SK-N-SH treated with all-trans-retinoic acid at 6 μM for 48 hours (cell line): ENCODE measurements around the gene LAMB3.

Source experiments
- ATAC-seq: fragments of 200-7000 bp; cut with Tn5 transposase; 3 replicates; pipeline ENCODE4 v1.9.1; 2020; ENCODE audit warnings: mild to moderate bottlenecking, moderate library complexity
- ARNTL ChIP-seq: fragments of 450-650 bp; formaldehyde crosslinking; IDR thresholded peaks from 2 replicates; pipeline ENCODE4 v1.5.0; 2020; ENCODE audit warnings: low read depth, mild to moderate bottlenecking, moderate library complexity, borderline replicate concordance
- BACH2 ChIP-seq: fragments of 250-450 bp; sonication (Bioruptor Pico); IDR thresholded peaks from 2 replicates; pipeline ENCODE4 v1.9.0; 2021; ENCODE audit warnings: mild to moderate bottlenecking, borderline replicate concordance
- CREB5 ChIP-seq: fragments of 250-450 bp; sonication (Bioruptor Pico); IDR thresholded peaks from 2 replicates; pipeline ENCODE4 v1.5.1; 2020; ENCODE audit warnings: low read depth, mild to moderate bottlenecking, moderate library complexity
- CSDC2 ChIP-seq: fragments of 250-450 bp; sonication (Bioruptor Pico); IDR thresholded peaks from 2 replicates; pipeline ENCODE4 v1.5.0; 2020; ENCODE audit warnings: mild to moderate bottlenecking, moderate library complexity
- ESRRG ChIP-seq: fragments of 250-450 bp; sonication (Bioruptor Pico); IDR thresholded peaks from 2 replicates; pipeline ENCODE4 v1.6.1; 2021; ENCODE audit warnings: mild to moderate bottlenecking
- GLIS3 ChIP-seq: fragments of 250-450 bp; sonication (Bioruptor Pico); IDR thresholded peaks from 2 replicates; pipeline ENCODE4 v1.5.0; 2020; ENCODE audit warnings: mild to moderate bottlenecking, moderate library complexity
- ISL1 ChIP-seq: fragments of 250-450 bp; sonication (Bioruptor Pico); IDR thresholded peaks from 2 replicates; pipeline ENCODE4 v2.1.2; 2022; ENCODE audit warnings: mild to moderate bottlenecking, moderate library complexity
- OSR1 ChIP-seq: fragments of 250-450 bp; sonication (Bioruptor Pico); IDR thresholded peaks from 2 replicates; pipeline ENCODE4 v1.8.0; 2022; ENCODE audit warnings: moderate library complexity, mild to moderate bottlenecking, inconsistent platforms
- PATZ1 ChIP-seq: fragments of 250-450 bp; sonication (Bioruptor Pico); IDR thresholded peaks from 2 replicates; pipeline ENCODE4 v1.8.0; 2020; ENCODE audit warnings: mild to moderate bottlenecking, moderate library complexity, borderline replicate concordance
- PPARA ChIP-seq: fragments of 250-450 bp; sonication (Bioruptor Pico); IDR thresholded peaks from 2 replicates; pipeline ENCODE4 v1.5.0; 2020; ENCODE audit warnings: mild to moderate bottlenecking, borderline replicate concordance
- RARB ChIP-seq: fragments of 250-450 bp; sonication (Bioruptor Pico); IDR thresholded peaks from 2 replicates; pipeline ENCODE4 v1.8.0; 2021; ENCODE audit warnings: mild to moderate bottlenecking, moderate library complexity
- SNAI2 ChIP-seq: fragments of 250-450 bp; sonication (Bioruptor Pico); IDR thresholded peaks from 2 replicates; pipeline ENCODE4 v1.5.0; 2020; ENCODE audit warnings: mild to moderate bottlenecking, moderate library complexity
- TCF4 ChIP-seq: fragments of 250-450 bp; sonication (Bioruptor Pico); IDR thresholded peaks from 2 replicates; pipeline ENCODE4 v1.8.0; 2021; ENCODE audit warnings: mild to moderate bottlenecking, moderate library complexity, borderline replicate concordance
- TOX ChIP-seq: fragments of 250-450 bp; sonication (Bioruptor Pico); IDR thresholded peaks from 2 replicates; pipeline ENCODE4 v1.8.0; 2021; ENCODE audit warnings: mild to moderate bottlenecking, moderate library complexity, borderline replicate concordance
- ZC3H10 ChIP-seq: fragments of 250-450 bp; sonication (Bioruptor Pico); IDR thresholded peaks from 2 replicates; pipeline ENCODE4 v1.5.1; 2021; ENCODE audit warnings: mild to moderate bottlenecking, moderate library complexity
- ZFP3 ChIP-seq: fragments of 250-450 bp; sonication (Bioruptor Pico); IDR thresholded peaks from 2 replicates; pipeline ENCODE4 v1.5.0; 2020; ENCODE audit warnings: mild to moderate bottlenecking, moderate library complexity
- ZFP30 ChIP-seq: fragments of 450-650 bp; formaldehyde crosslinking; IDR thresholded peaks from 2 replicates; pipeline ENCODE4 v1.5.0; 2022; ENCODE audit warnings: mild to moderate bottlenecking, moderate library complexity
- ZNF565 ChIP-seq: fragments of 450-650 bp; formaldehyde crosslinking; conservative IDR thresholded peaks from 2 replicates; pipeline ENCODE4 v1.5.0; 2020; ENCODE audit warnings: low read depth, mild to moderate bottlenecking, moderate library complexity
- ZNF70 ChIP-seq: fragments of 450-650 bp; formaldehyde crosslinking; IDR thresholded peaks from 2 replicates; pipeline ENCODE4 v1.5.0; 2020; ENCODE audit warnings: mild to moderate bottlenecking, moderate library complexity
- ZNF8 ChIP-seq: fragments of 450-650 bp; formaldehyde crosslinking; IDR thresholded peaks from 2 replicates; pipeline ENCODE4 v1.5.0; 2020; ENCODE audit warnings: mild to moderate bottlenecking, moderate library complexity
- TF ChIP-seq, protein P1 (sequence below): fragments of 250-450 bp; sonication (Bioruptor Pico); IDR thresholded peaks from 2 replicates; pipeline ENCODE4 v1.5.0; 2020; ENCODE audit warnings: mild to moderate bottlenecking, moderate library complexity

The LAMB3 gene

DNA sequence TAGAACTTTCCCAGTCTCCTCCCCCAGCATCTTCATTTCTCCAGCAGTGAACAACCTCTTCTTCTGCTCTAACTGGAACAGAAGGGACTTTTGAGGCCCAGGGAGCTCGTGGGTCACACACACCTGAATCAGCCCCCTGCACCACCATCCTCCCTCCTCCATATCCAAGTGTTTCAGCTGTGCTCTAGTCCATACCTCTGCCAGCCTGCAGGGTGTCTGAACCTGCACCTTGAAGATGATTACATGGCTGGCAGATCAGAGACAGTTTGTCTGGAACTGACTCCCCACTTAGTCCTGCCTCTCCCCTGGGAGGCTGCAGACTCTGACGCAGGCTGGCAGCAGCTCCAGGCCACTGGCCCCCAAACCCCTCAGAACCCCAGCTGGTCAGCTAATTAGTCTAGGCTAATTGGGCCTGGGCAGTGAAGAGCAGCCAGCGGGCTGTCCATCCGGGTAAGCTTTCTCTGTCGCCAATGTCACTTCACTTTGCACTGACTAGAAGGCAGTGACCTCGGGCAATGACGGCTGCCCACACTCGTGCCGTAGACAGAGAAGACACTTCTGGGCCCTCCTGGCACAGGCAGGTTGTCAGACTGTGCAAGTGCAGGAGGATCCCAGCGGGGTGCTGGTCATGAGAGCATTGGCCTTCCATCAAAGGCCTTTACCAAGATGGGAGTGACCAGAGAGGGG is 56.5 kb downstream of the LAMB3 start:
- no peak for ATAC-seq
- TF ChIP-seq RARB (CRISPR knock-in tag) (no peak), TCF4 (CRISPR knock-in tag) (no peak), BACH2 (CRISPR knock-in tag) (no peak), CSDC2 (CRISPR knock-in tag) (no peak), PPARA (CRISPR knock-in tag) (no peak), ISL1 (no peak), ZFP30 (CRISPR knock-in tag) (no peak), ZC3H10 (CRISPR knock-in tag) (no peak), TOX (CRISPR knock-in tag) (no peak)
- TF ChIP-seq, protein P1, sequence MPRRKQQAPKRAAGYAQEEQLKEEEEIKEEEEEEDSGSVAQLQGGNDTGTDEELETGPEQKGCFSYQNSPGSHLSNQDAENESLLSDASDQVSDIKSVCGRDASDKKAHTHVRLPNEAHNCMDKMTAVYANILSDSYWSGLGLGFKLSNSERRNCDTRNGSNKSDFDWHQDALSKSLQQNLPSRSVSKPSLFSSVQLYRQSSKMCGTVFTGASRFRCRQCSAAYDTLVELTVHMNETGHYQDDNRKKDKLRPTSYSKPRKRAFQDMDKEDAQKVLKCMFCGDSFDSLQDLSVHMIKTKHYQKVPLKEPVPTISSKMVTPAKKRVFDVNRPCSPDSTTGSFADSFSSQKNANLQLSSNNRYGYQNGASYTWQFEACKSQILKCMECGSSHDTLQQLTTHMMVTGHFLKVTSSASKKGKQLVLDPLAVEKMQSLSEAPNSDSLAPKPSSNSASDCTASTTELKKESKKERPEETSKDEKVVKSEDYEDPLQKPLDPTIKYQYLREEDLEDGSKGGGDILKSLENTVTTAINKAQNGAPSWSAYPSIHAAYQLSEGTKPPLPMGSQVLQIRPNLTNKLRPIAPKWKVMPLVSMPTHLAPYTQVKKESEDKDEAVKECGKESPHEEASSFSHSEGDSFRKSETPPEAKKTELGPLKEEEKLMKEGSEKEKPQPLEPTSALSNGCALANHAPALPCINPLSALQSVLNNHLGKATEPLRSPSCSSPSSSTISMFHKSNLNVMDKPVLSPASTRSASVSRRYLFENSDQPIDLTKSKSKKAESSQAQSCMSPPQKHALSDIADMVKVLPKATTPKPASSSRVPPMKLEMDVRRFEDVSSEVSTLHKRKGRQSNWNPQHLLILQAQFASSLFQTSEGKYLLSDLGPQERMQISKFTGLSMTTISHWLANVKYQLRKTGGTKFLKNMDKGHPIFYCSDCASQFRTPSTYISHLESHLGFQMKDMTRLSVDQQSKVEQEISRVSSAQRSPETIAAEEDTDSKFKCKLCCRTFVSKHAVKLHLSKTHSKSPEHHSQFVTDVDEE (CRISPR knock-in tag): no peak

- TF ChIP-seq GLIS3 (CRISPR knock-in tag): no peak
- TF ChIP-seq TCF4 (CRISPR knock-in tag): no peak
- no peak for TF ChIP-seq ZNF8 (CRISPR knock-in tag)
- no peak for TF ChIP-seq PPARA (CRISPR knock-in tag)
- no peak for TF ChIP-seq CREB5
- TF ChIP-seq BACH2 (CRISPR knock-in tag): no peak
- TF ChIP-seq, protein P1 (CRISPR knock-in tag): no peak
- no peak for TF ChIP-seq CSDC2 (CRISPR knock-in tag)
- no peak for TF ChIP-seq SNAI2 (CRISPR knock-in tag)
- no peak for TF ChIP-seq ZNF70 (CRISPR knock-in tag)
- TF ChIP-seq ZNF565 (CRISPR knock-in tag): no peak
- TF ChIP-seq PATZ1: no peak
- no peak for TF ChIP-seq TOX (CRISPR knock-in tag)
- no peak for TF ChIP-seq ZFP3 (CRISPR knock-in tag)
- no peak for TF ChIP-seq OSR1
- TF ChIP-seq, all 23 proteins: peak for 0
- ATAC-seq: no peak
These were observed 57.2 kb downstream of the LAMB3 start for GRCh38 chr1:209595028-209595427.

DNA sequence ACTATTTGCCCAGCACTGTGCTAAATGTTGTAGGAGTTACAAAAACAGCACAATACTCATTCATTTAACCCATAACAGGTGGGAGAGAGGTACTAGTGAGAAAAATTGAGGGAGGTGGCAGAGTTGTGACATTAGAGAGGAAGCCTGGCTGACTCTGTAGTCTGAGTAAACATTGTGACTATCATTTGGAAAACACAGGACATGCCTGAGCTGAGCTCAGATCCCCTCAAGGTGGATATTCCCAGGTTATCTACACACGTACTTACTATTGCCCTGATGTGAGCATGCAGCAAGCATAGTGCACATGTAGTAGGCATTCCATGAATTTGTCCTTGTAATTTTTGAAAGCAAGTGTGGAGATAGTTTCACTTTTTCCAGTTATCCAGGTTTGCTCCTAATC is 57.8 kb downstream of the LAMB3 start:
- TF ChIP-seq TCF4 (CRISPR knock-in tag) (no peak), CSDC2 (CRISPR knock-in tag) (no peak), ARNTL (CRISPR knock-in tag) (no peak), CREB5 (no peak), PPARA (CRISPR knock-in tag) (no peak), ZNF70 (CRISPR knock-in tag) (no peak), ZFP30 (CRISPR knock-in tag) (no peak), ESRRG (CRISPR knock-in tag) (no peak), ZNF565 (CRISPR knock-in tag) (no peak), GLIS3 (CRISPR knock-in tag) (no peak)
- TF ChIP-seq, protein P1 (CRISPR knock-in tag): no peak
- TF ChIP-seq, all 23 proteins: peak for 0
- no peak for ATAC-seq
